Amygdala (tissue), 56 donors: Measurements from ENCODE around the gene SOX15.
A peak's percentile ranks its signal among the peaks of the same experiment; 100 is the strongest.

ENCODE experiments used
- DNase-seq, 56 donors: peaks; one replicate each; lab custom pipeline; 2025; lab: John Stamatoyannopoulos, UW

The SOX15 gene

DNA sequence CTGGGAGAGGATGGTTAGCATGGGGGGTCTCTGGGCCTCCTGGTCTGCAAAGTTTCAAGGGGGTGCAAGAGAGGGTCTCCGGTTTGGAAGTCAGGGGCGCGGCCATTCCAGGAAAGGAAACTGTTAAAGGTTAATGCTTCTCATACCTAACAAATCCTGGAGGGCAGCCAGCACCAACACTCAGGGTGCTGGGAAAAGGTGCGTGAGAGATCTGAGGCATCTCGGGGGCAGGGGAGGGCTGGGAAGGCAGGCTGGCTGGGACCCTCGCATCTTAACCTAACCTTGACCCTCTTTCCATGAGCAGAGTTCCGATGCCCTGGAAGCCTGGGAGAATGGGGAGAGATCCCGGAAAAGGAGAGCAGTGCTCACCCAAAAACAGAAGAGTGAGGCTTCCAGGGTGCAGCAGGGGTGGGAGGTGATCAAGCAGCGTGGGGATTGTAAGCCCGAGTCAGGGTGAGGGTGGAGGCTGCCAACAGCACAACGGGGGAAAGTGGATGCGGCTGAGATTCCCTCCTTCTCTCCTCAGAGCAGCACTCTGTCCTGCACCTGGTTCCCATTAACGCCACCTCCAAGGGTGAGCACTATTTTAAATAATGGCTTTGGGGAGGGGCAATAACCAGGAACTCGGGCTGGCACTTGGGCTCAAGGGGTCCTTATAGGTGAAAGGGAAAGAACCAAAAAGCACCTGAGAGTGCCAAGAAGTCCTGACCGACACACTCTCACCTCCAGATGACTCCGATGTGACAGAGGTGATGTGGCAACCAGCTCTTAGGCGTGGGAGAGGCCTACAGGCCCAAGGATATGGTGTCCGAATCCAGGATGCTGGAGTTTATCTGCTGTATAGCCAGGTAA is 30.3 kb downstream of the SOX15 start:
- no peak for DNase-seq

DNA sequence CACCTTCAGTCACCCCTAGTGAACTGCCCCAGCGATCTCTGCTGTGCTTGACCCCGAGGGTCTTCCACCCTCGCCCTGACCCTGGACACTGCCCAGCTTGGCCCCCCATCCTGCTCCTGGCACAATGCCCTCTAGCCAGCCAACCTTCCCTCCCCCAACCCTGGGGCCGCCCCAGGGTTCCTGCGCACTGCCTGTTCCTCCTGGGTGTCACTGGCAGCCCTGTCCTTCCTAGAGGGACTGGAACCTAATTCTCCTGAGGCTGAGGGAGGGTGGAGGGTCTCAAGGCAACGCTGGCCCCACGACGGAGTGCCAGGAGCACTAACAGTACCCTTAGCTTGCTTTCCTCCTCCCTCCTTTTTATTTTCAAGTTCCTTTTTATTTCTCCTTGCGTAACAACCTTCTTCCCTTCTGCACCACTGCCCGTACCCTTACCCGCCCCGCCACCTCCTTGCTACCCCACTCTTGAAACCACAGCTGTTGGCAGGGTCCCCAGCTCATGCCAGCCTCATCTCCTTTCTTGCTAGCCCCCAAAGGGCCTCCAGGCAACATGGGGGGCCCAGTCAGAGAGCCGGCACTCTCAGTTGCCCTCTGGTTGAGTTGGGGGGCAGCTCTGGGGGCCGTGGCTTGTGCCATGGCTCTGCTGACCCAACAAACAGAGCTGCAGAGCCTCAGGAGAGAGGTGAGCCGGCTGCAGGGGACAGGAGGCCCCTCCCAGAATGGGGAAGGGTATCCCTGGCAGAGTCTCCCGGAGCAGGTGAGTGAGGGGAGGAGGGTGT is 31.2 kb downstream of the SOX15 start, which contains the start of gene TNFSF13:
Gene TNFSF13 (plus strand): TSS at position 207 of the 776 bp plus-strand sequence. CDS start 290 bp downstream, at position 497.
- peak in 14 of 56 donors; percentile 41 to 75 (median 62) for DNase-seq

DNA sequence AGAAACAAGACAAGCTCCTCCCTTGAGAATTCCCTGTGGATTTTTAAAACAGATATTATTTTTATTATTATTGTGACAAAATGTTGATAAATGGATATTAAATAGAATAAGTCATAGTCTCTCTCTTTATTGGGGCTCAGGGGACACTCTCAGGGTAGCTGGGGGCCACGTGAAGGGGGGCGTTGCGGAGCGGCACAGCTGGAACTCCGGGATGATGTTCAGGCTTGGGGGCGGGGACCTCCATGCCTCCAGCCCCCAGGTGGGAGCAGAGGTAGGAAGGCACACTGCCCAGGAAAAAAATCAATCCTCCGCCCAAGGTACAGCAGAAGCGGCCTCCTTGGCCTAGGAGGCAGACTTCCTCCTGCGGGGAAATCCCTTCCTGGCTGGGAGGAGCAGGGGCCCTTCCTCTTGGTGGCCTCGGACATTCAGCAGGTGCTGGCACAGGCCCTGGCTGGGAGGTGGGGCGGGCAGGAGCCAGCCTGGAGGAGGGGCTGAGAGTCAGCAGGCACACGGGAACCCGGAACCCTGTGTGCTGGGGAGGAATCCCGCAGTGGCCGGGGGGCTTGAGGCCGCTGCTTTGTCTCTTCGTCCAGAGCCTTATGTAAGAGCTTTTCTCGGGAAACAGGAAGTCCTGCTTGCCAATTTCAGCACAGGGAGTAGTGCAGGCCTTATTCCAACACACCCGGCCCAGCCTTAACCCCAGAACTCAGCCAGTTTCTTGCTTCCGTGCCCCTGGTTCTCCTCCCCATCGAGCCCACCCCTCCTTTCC is 31.9 kb downstream of the SOX15 start:
- peak in 45 of 56 donors; percentile 35 to 86 (median 68) for DNase-seq

DNA sequence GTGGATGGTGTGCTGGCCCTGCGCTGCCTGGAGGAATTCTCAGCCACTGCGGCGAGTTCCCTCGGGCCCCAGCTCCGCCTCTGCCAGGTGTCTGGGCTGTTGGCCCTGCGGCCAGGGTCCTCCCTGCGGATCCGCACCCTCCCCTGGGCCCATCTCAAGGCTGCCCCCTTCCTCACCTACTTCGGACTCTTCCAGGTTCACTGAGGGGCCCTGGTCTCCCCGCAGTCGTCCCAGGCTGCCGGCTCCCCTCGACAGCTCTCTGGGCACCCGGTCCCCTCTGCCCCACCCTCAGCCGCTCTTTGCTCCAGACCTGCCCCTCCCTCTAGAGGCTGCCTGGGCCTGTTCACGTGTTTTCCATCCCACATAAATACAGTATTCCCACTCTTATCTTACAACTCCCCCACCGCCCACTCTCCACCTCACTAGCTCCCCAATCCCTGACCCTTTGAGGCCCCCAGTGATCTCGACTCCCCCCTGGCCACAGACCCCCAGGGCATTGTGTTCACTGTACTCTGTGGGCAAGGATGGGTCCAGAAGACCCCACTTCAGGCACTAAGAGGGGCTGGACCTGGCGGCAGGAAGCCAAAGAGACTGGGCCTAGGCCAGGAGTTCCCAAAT is 32.6 kb downstream of the SOX15 start:
- no peak for DNase-seq

DNA sequence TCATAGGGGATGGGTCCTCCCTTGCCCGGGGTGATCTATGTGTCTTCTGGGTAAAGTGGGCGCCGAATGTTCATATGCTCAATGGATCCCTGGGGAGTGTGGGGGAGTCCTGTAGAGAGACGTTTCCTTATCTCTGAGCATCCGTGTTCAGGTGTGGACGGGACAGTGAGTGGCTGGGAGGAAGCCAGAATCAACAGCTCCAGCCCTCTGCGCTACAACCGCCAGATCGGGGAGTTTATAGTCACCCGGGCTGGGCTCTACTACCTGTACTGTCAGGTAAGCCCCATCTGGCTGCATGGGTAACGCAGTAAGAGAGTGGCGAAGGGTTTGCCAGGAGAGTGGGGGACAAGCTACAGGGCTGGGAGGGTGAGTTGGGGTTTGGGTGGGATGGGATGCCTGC is 33.3 kb downstream of the SOX15 start:
- DNase-seq, result no peak

DNA sequence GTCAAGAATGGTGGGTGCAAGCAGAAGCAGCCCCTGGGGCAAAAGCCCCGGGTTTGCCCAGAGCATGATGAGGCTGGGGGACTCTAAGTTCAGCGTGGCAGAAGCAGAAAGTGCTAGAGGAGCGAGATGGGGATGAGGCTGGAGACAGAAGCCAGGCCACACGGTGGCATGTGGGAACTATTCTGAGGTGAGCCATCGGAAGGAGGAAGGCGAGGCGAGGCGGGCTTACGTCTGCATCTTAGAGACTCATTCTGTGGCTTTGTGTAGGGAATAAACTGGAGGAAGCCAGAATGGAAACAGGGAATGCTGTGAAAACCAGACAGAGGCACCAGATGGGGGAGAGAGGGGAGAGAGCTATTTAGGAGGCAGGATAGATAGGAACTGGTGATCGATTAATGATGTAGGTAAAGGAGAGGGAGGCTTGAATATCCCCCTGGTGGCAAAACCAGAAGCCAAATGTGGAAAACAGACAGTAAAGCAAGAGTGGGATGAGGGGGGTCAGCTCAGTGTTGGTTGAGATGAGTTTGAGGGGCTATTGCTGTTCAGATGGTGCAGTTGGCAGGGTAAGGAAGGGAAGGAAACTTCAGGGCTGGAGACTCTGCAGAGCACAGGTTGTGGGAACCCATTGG is 34.5 kb downstream of the SOX15 start:
- DNase-seq, result no peak

DNA sequence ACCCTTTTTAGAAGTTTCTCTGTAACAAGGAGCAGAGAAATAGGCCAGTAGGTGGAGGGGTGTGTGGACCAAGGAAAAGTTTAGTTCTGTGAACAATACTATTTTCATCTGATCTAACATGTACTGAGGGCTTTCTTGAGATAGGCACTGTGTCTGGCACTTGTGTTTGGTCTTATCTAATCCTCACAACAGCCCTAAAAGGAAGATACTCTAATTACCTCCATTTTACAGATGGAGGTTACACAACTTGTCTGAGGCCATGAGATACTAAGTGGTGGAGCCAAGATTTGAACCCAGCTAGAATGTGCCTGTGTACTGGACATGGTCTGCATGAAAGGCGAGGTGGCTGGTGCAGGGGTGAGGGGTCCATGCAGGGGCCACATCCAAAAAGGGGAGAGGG is 36.5 kb downstream of the SOX15 start:
- no peak for DNase-seq

DNA sequence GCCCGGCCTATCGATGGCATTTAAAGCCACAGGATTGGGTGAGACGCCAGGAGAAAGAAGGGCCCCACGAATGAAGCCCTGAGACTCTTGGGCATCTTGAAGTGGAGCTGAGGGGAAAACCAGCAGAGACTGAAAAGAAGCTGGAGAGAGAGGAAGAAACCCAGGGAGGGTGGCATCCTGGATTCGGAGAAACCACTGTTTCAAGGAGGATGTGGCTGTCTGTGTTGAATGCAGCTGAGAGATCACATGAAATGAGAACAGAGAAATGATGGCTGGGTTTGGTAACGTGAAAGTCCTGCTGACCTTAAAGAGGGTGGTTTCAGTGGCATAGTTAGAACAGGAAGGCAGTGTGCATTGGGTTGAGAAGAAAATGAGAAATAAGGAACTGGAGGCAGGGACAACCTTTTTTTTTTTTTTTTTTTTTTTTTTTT is 37.3 kb downstream of the SOX15 start:
- DNase-seq, result peak in 1 of 56 donors; percentile 33

DNA sequence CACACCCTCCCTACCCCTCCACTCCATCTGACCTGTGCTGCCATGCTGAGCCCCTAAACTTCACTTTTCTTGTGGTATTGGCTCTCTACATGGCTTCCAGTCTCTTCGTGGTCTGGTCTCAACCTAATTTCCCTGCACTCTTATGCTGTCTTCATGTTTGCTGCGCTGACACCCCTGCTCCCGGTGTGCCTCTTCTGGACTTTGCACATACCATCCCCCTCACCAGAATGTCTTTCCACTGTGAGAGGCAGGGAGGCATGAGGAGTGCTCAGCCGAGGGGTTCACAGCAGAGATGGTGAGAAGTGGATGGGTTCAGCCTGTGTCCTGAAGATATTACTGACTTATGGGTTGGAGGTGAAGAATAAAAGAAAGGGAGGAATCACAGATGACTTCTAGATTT is 38.5 kb downstream of the SOX15 start:
- no peak for DNase-seq

DNA sequence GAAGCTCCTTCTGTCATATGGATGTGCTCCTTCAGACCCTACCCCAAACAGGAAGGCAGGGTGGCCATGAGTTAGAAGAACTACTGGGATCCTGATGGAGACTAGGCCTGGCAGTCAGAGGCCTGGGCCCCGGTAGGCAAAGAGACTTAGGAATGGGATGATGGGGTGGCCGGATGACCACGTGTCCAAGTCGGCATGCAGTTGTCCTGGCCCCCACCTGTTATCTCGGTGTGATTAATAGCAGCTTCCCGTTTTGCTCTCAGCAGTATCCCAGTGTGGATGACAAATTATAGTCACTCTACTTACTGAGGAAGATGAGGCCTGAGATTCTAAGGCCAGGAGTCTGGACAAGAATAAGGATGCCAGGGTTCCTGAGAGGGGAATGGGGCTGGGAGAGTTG is 39.5 kb downstream of the SOX15 start:
- DNase-seq, result no peak

DNA sequence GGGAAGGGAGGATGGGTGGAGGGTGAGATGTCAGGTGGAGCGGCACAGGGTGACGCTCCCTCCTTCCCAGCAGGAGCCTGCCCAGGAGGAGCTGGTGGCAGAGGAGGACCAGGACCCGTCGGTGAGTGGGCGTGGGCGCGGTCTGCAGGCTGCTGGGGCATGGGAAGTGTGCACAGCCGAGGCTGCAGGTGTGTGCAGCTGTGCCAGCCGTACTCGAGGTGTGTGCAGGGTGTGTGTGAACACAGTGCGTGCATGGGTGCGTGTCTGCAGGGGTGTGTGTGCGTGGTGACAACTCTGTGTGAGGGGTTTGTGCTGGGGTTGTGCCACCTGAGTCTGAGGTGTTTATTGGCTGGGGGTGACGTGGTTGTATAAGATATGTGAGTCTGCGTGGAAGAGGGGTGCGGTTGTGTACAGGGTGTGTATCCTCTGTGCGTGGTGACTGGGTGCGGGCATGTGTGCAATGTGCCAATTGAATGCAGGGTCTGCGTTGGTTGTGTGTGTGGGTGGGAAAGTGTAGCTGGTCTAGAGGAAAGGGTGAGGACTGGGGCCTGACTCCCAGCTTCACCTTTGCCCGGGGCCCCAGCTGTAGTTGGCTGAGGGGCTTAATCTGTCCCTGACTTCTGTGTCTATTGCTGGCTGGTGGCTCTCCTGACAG is 40.4 kb downstream of the SOX15 start:
- DNase-seq, result peak in 6 of 56 donors; percentile 24 to 56 (median 35)

DNA sequence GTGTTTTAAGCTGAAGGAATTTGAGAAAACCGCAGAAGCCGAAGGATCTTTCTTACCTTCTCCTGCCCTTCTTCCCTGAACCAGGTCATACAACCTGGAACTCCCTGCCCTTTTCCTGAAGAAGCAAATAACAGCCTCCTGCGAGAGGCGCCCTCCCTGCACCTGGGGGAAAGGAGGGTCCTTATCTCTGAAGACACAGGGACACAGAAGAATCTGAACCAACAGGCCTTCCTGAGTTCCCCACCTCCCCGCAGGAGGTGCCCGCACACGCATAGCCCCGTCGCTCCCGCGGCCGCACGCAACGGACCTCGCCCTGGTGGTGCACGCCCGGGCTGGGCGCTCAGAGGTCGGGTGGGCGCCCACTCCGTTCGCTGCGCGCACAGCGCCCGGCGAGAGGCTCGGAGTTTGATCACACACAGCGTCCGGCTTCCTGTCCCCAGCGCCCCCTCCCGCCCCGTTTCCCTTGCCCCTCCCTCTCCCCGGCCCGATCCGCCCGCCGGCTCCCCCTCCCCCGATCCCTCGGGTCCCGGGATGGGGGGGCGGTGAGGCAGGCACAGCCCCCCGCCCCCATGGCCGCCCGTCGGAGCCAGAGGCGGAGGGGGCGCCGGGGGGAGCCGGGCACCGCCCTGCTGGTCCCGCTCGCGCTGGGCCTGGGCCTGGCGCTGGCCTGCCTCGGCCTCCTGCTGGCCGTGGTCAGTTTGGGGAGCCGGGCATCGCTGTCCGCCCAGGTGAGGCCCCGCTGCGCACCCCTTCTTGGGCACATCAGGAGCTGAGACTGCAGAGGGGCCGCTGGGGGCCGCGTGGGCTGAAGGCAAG is 41.1 kb downstream of the SOX15 start, which contains the start of gene TNFSF12:
Gene TNFSF12 (plus strand): TSS at position 474 of the 816 bp plus-strand sequence. CDS start 96 bp downstream, at position 570.
- DNase-seq, result peak in 28 of 56 donors; percentile 14 to 69 (median 47)

DNA sequence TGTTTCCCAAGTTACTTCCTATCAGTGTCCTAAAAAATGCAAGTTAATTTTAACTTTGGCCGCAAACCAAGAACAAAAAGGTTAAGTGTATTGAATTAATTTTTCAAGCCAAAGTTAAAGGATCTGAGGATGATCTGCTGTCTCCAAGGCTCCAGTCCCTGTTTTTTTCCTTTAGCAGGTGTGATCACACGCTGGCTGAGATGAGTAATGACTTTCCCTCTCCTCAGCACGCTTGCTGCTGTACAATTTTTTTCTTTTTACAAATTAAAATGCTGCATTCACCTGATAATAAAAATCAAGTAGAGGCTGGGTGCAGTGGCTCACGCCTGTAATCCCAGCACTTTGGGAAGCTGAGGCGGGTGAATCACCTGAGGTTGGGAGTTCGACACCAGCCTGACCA is 45.0 kb downstream of the SOX15 start:
- no peak for DNase-seq

DNA sequence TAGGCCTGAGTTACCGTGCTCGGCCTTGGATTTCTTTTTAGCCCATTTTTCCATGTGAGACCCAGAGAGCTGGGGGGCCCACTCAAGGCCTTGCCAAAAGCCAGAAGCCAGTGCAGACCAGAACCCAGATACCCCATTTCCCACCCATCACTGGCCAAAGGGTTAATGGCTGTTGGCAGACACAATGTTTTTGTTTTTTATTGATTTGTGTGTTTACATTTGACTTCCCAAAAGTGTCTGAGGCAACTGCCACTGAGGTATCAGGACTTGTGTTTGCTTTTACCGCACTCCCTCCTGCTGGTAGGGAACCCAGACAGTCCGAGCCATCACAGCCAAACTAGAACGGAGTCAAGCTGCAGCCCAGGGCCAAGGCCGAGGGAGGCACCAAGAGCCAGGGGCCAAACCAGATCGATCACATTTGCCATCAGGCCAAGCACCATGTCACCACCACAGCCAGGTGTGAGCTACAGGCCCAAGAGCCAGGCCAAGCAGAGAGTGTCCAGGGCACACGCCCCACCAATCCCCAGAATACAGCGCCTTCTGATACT is 48.7 kb downstream of the SOX15 start:
- no peak for DNase-seq

DNA sequence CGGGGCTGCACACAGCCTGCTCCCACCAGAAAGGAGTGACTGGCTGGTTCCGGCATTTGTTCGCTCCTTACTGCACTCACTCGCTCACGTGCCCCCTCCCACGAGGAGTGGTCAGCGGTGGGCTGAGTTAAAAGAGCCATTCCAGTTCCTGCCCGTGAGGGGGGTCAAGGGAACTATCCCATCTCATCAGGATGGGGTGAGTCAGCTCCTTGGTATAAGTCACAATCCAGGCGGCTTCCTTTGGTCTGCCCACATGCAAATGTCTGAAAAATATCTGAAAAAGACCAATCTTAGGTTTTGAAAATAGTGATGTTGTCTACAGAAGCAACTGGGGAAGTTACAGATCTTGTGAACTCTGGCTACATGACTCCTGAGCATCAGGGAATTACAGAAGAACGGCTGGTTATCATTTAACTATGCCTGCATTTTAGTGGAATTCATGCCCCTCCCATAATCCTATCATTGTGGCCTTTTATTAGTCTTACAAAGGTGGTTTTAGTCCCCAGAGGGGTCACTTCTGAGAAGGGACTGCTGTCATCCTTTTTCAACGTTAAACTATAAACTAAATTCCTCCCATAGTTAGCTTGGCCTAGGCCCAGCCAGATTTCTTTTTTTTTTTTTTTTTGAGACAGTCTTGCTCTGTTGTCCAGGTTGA is 50.9 kb downstream of the SOX15 start:
- DNase-seq, result no peak
